ENCODE measurements around the gene MYL11.

DNA sequence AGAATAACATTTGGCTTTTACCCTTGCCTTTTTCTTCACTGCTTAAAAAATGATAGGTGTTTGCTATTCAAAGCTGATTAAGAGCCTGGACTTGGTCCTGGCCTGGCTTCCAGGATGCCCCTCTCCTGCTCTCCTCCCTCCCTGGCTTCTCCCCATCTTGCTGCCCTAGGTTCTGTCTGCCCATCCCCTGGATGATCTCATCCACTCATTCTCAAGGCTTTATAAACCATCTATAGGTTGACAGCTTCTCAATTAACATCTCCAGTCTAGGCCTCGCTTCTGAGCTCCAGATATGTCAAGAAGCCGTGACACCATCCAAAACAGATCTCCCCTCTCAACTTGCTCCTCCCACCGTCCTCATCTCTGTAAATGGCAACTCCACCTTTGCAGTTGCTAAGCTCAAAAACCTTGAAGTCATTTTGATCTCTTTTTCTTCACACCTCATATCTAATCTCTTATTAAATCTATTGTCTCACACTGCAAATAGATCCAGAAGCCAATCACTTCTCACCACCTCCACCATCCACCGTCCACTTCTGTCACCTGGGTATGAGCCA, 41.5 kb downstream of the MYL11 start:
- TF ChIP-seq, protein P1, sequence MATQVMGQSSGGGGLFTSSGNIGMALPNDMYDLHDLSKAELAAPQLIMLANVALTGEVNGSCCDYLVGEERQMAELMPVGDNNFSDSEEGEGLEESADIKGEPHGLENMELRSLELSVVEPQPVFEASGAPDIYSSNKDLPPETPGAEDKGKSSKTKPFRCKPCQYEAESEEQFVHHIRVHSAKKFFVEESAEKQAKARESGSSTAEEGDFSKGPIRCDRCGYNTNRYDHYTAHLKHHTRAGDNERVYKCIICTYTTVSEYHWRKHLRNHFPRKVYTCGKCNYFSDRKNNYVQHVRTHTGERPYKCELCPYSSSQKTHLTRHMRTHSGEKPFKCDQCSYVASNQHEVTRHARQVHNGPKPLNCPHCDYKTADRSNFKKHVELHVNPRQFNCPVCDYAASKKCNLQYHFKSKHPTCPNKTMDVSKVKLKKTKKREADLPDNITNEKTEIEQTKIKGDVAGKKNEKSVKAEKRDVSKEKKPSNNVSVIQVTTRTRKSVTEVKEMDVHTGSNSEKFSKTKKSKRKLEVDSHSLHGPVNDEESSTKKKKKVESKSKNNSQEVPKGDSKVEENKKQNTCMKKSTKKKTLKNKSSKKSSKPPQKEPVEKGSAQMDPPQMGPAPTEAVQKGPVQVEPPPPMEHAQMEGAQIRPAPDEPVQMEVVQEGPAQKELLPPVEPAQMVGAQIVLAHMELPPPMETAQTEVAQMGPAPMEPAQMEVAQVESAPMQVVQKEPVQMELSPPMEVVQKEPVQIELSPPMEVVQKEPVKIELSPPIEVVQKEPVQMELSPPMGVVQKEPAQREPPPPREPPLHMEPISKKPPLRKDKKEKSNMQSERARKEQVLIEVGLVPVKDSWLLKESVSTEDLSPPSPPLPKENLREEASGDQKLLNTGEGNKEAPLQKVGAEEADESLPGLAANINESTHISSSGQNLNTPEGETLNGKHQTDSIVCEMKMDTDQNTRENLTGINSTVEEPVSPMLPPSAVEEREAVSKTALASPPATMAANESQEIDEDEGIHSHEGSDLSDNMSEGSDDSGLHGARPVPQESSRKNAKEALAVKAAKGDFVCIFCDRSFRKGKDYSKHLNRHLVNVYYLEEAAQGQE (IDR thresholded peaks at IDR 0.05; ENCODE audit: insufficient read depth in 1 of 2, low read depth in 2 of 2, low read length in 2 of 2) = no peak
- TF ChIP-seq POLR2AphosphoS5 (IDR thresholded peaks at IDR 0.05; ENCODE audit: low read depth, low read length) (no peak), TAF1 (IDR thresholded peaks at IDR 0.05; ENCODE audit: borderline replicate concordance, insufficient read depth, low read length) (no peak), SIN3A (IDR thresholded peaks at IDR 0.05; ENCODE audit: borderline replicate concordance, insufficient read depth, low read length) (no peak)

All from PFSK-1 (cell line).